Transverse colon (tissue), 4 donors: Measurements from ENCODE around the gene MAL. TPM values are rescaled to one million over a fixed set of nuclear protein-coding genes. Genes with fewer than 3 reads are reported as not detected.

Source experiments
- DNase-seq: peaks from one replicate; pipeline ENCODE4 v3.0.0-alpha.2; 2019
- H3K27ac ChIP-seq, 4 donors: fragments of 200-600 bp; sonication (generic); 2 replicates each; pipeline ENCODE4 v1.5.1; 2016 to 2018; ENCODE audit warnings: inconsistent platforms in 4 of 4
- H3K27me3 ChIP-seq: fragments of 200-600 bp; sonication (generic); 2 replicates; pipeline ENCODE4 v1.5.1; 2017; ENCODE audit warnings: inconsistent platforms
- H3K36me3 ChIP-seq, 4 donors: fragments of 200-600 bp; sonication (generic); 2 replicates each; pipeline ENCODE4 v1.5.1; 2017 to 2019; ENCODE audit warnings: inconsistent platforms in 4 of 4
- H3K4me1 ChIP-seq, 4 donors: fragments of 200-600 bp; sonication (generic); 2 replicates each; pipeline ENCODE4 v1.5.1; 2017 to 2020; ENCODE audit warnings: inconsistent platforms in 4 of 4
- H3K4me3 ChIP-seq, 4 donors: fragments of 200-600 bp; sonication (generic); 1 replicate in 1 of 4; 2 replicates in 3 of 4; pipeline versions ENCODE4 v1.5.1 to v1.6.1; 2017 to 2019; ENCODE audit warnings: inconsistent platforms in 4 of 4
- H3K9me3 ChIP-seq, 2 donors: fragments of 200-600 bp; sonication (generic); 2 replicates each; pipeline ENCODE4 v1.5.1; 2017 to 2019; ENCODE audit warnings: inconsistent platforms in 2 of 2
- EP300 ChIP-seq: sonication (generic); formaldehyde crosslinking; IDR thresholded peaks from one replicate; pipeline ENCODE4 v1.6.1; 2017; ENCODE audit warnings: antibody characterized with exemption, low read depth
- POLR2A ChIP-seq: fragments of 450-650 bp; IDR thresholded peaks from one replicate; pipeline ENCODE4 v1.6.1; 2016; ENCODE audit warnings: antibody characterized with exemption, mild to moderate bottlenecking, moderate library complexity
- POLR2AphosphoS5 ChIP-seq, 3 donors: sonication (generic); formaldehyde crosslinking; IDR thresholded peaks; one replicate each; pipeline ENCODE4 v1.6.1; 2016; ENCODE audit warnings: antibody characterized with exemption in 3 of 3
- WGBS, 2 donors: methylation state at CpG; one replicate each; pipeline ENCODE4 v1.1.5; 2018; ENCODE audit warnings: low coverage in 1 of 2; 5-methylcytosine and 5-hydroxymethylcytosine counted together
- in situ Hi-C, 4 donors: fragments of 200-750 bp; cut with MboI; loops; one replicate each; pipeline versions ENCODE4 v1.15.0 to v1.15.1; 2017; ENCODE audit warnings: low sequenced_read_pairs in 3 of 4, low pct_ligation_motif_present in 1 of 4, low pct_unique_long_range_greater_than_20kb in 1 of 4
- intact Hi-C: fragments of 100-400 bp; cut with DNase I; formaldehyde crosslinking; loops from one replicate; pipeline ENCODE4 v1.15.1; 2023; ENCODE audit warnings: low total_unique reads
- total RNA-seq, 4 donors: library from RNA; depleted of rRNA; stranded (reverse); fragments of >200 nt; gene quantifications; one replicate each; pipeline ENCODE4 v1.1.0, GENCODE V29; 2016
- TF ChIP-seq, protein P1 (sequence below), 5 experiments: fragments of 200-600 bp in 3 of 5; fragments of 450-650 bp in 2 of 5; sonication (generic) in 3 of 5; IDR thresholded peaks; 1 replicate in 2 of 5; 2 replicates in 3 of 5; pipeline ENCODE4 v1.5.1; 2016 to 2017; ENCODE audit warnings: antibody characterized with exemption in 5 of 5, inconsistent platforms in 3 of 5, mild to moderate bottlenecking in 2 of 5, moderate library complexity in 1 of 5

The MAL gene
- total RNA-seq, 4 donors from 2014 or later, result 3.7 to 14.3 (median 5.1) TPM

DNA sequence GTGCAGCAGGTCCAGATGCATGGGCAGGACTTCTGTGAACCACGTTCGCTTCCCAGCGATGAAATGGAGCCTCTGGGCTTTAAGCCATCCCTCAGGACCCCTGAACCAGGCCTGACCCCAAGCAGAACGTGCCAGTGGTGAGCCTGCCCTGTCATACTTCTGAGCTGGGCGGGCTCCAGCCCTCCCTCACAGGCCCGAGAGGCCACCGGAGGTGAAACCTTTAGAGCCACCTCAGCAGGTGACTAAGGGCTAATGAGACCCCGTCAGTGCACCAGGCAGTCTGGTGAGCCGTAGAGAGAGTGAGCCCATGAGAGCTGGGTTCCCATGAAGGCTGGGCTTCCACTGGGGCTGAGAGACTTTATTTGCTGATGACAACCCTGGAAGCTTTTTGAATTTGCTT, 8.9 kb upstream of the MAL start:
- TF ChIP-seq POLR2AphosphoS5 (IDR thresholded peaks at IDR 0.05) (no peak), EP300 (no peak), POLR2A (no peak)
- TF ChIP-seq, protein P1, sequence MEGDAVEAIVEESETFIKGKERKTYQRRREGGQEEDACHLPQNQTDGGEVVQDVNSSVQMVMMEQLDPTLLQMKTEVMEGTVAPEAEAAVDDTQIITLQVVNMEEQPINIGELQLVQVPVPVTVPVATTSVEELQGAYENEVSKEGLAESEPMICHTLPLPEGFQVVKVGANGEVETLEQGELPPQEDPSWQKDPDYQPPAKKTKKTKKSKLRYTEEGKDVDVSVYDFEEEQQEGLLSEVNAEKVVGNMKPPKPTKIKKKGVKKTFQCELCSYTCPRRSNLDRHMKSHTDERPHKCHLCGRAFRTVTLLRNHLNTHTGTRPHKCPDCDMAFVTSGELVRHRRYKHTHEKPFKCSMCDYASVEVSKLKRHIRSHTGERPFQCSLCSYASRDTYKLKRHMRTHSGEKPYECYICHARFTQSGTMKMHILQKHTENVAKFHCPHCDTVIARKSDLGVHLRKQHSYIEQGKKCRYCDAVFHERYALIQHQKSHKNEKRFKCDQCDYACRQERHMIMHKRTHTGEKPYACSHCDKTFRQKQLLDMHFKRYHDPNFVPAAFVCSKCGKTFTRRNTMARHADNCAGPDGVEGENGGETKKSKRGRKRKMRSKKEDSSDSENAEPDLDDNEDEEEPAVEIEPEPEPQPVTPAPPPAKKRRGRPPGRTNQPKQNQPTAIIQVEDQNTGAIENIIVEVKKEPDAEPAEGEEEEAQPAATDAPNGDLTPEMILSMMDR (IDR thresholded peaks at IDR 0.05), result no peak
- Histone ChIP-seq H3K36me3 (no peaks in the 10 kb centered on the region), H3K9me3 (no peaks in the 10 kb centered on the region), H3K27ac (no peak overlapping the region), H3K4me1 (no peaks in the 10 kb centered on the region), H3K4me3 (no peak overlapping the region), H3K27me3 (no peaks in the 10 kb centered on the region)
- intact Hi-C loops (no loop called here), in situ Hi-C loops (no loop called here)
- 78% methylated on average over 9 of the region's 9 CpGs; no CpG with 5 or more reads in 1 of the 2 donors for WGBS, 2 donors
- DNase-seq, result no peak

DNA sequence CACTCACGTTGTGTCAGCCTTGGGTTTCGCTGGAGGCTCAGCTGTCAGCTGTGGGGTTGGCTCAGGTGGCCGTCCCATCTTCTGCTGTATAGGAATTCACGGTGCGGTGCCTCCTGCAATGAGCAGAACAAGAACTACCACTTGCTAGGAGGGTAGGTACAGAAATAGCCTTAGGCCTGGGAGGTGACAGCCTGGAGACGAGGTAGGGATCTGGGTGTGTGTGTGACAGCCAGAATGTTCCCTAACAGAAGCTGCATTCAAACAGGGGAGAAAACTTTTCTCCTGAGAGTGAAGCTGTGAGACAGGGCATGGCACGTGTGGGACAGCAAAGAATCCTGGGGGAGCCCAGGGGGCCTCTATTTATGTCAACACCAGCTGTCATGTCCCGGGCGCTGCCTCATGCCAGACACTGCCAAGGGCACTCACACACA, 8.4 kb upstream of the MAL start:
- H3K4me1 ChIP-seq, result no peaks in the 10 kb centered on the region
- WGBS, 2 donors, result 70 to 76% methylated on average over 4 to 9 of the region's 9 CpGs
- no peaks in the 10 kb centered on the region for H3K36me3 ChIP-seq
- H3K4me3 ChIP-seq, result no peak overlapping the region
- H3K27me3 ChIP-seq, result no peaks in the 10 kb centered on the region
- TF ChIP-seq EP300, result no peak
- H3K27ac ChIP-seq, result no peak overlapping the region
- DNase-seq, result no peak
- intact Hi-C loops (no loop called here), in situ Hi-C loops (no loop called here)
- H3K9me3 ChIP-seq, result no peaks in the 10 kb centered on the region

GRCh38 chr2:95017836-95018235, 7.7 kb upstream of the MAL start:
- Histone ChIP-seq H3K9me3 (no peaks in the 10 kb centered on the region), H3K27ac (no peak overlapping the region), H3K27me3 (peaks cover 5% of the 10 kb centered on the region), H3K4me3 (no peak overlapping the region), H3K36me3 (no peaks in the 10 kb centered on the region), H3K4me1 (no peaks in the 10 kb centered on the region)
- intact Hi-C loops, result no loop called here
- TF ChIP-seq POLR2AphosphoS5 (IDR thresholded peaks at IDR 0.05) (no peak), EP300 (no peak), POLR2A (no peak)
- TF ChIP-seq, protein P1 (IDR thresholded peaks at IDR 0.05), result no peak
- DNase-seq, result no peak
- in situ Hi-C loops, result no loop called here
- 60 to 82% methylated on average over 1 to 12 of the region's 12 CpGs for WGBS, 2 donors

DNA sequence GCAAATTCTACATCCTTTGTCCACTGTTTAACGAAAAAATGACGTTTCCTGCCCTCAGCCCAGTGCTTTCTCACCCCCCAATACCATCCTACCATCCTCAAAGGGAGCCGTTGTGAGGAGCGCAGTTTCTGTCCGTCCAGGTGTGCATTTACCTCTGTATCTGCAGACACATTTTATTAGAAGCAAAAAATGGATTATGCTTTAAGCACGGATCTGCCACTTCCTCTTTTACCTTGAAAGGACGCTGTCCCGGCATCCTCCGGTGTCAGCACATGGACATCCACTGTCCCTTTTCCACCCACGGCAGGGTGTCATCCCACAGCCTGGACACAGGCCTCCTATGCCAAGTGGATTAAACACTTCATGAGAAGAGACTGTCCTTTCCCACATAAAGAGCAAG, 7.2 kb upstream of the MAL start:
- H3K36me3 ChIP-seq, result no peaks in the 10 kb centered on the region
- no peaks in the 10 kb centered on the region for H3K4me1 ChIP-seq
- no peak for DNase-seq
- H3K27ac ChIP-seq, result no peak overlapping the region
- no peaks in the 10 kb centered on the region for H3K9me3 ChIP-seq
- TF ChIP-seq POLR2A (no peak), POLR2AphosphoS5 (IDR thresholded peaks at IDR 0.05) (no peak), EP300 (no peak)
- TF ChIP-seq, protein P1 (IDR thresholded peaks at IDR 0.05), result no peak
- in situ Hi-C loops (no loop called here), intact Hi-C loops (no loop called here)
- H3K4me3 ChIP-seq, result no peak overlapping the region
- WGBS, 2 donors, result 79 to 81% methylated on average over 5 to 10 of the region's 10 CpGs
- H3K27me3 ChIP-seq, result peaks cover 9% of the 10 kb centered on the region

- intact Hi-C loops, result no loop called here
Measured at GRCh38 chr2:95018861-95019550, 6.5 kb upstream of the MAL start.

More at GRCh38 chr2:95018861-95019550, 6.5 kb upstream of the MAL start:
- no peaks in the 10 kb centered on the region for H3K4me1 ChIP-seq
- in situ Hi-C loops, result no loop called here
- 60 to 76% methylated on average over 4 to 12 of the region's 12 CpGs for WGBS, 2 donors
- TF ChIP-seq EP300 (no peak), POLR2A (no peak), POLR2AphosphoS5 (IDR thresholded peaks at IDR 0.05) (no peak)
- TF ChIP-seq, protein P1 (IDR thresholded peaks at IDR 0.05), result no peak
- DNase-seq, result no peak
- no peak overlapping the region for H3K27ac ChIP-seq
- H3K27me3 ChIP-seq, result peaks cover 17% of the 10 kb centered on the region
- H3K36me3 ChIP-seq, result no peaks in the 10 kb centered on the region
- H3K4me3 ChIP-seq, result no peak overlapping the region
- H3K9me3 ChIP-seq, result no peaks in the 10 kb centered on the region
